T-cell (primary cell): Measurements from ENCODE around the gene PPP2R2B. TPM values are rescaled to one million over a fixed set of nuclear protein-coding genes. Genes with fewer than 3 reads are reported as not detected.
A peak's percentile ranks its signal among the peaks of the same experiment; 100 is the strongest.

Experiments
- ATAC-seq, 4 experiments: fragments of 200-7000 bp in 3 of 4; fragments of 150-1000 bp in 1 of 4; cut with Tn5 transposase; replicated peaks in 1 of 4; 1 replicate in 3 of 4; 2 replicates in 1 of 4; pipeline ENCODE4 v1.10.0; 2021; ENCODE audit warnings: moderate library complexity in 3 of 4, mild to moderate bottlenecking in 2 of 4, moderate number of reproducible peaks in 1 of 4
- CTCF ChIA-PET, 2 donors: fragments of 300-600 bp; sonication (Branson Sonifier 250); formaldehyde crosslinking; loops; one replicate each; lab custom pipeline; 2022; ENCODE audit warnings: antibody characterized with exemption in 2 of 2; lab: Charles Lee
- POLR2A ChIA-PET, 2 donors: fragments of 300-600 bp; sonication (Branson Sonifier 250); formaldehyde crosslinking; loops; one replicate each; lab custom pipeline; 2022; ENCODE audit warnings: antibody characterized with exemption in 2 of 2; lab: Charles Lee
- DNase-seq, 35 experiments: peaks; one replicate each; pipeline versions ENCODE4 v3.0.0 to v3.0.0-alpha.2; 2013 to 2023
- H3K27ac ChIP-seq: one replicate; pipeline ENCODE4 v1.5.1; 2013; ENCODE audit warnings: low read length
- H3K27me3 ChIP-seq, 2 experiments: replicated peaks in 1 of 2; 1 replicate in 1 of 2; 2 replicates in 1 of 2; pipeline versions ENCODE4 v1.6.1 to v1.7.0; 2013; ENCODE audit warnings: low read length in 1 of 2, mixed read lengths in 1 of 2; ENCODE audit not compliant: control insufficient read depth in 2 of 2, insufficient read depth in 2 of 2; ENCODE audit errors: extremely low read depth in 1 of 2
- H3K36me3 ChIP-seq, 2 donors: 1 replicate in 1 of 2; 2 replicates in 1 of 2; pipeline versions ENCODE4 v1.6.1 to v1.7.0; 2013; ENCODE audit warnings: low read length in 1 of 2; ENCODE audit not compliant: control insufficient read depth in 2 of 2, insufficient read depth in 1 of 2; ENCODE audit errors: extremely low read depth in 1 of 2
- H3K4me1 ChIP-seq, 2 experiments: 1 replicate in 1 of 2; 2 replicates in 1 of 2; pipeline versions ENCODE4 v1.6.1 to v1.7.0; 2013; ENCODE audit warnings: low read length in 2 of 2, mixed read lengths in 1 of 2; ENCODE audit not compliant: insufficient read depth in 2 of 2, control insufficient read depth in 1 of 2; ENCODE audit errors: extremely low read depth in 1 of 2
- H3K4me3 ChIP-seq, 2 donors: 1 replicate in 1 of 2; 2 replicates in 1 of 2; pipeline versions ENCODE4 v1.5.1 to v1.7.0; 2013; ENCODE audit warnings: mild to moderate bottlenecking in 2 of 2, low read length in 1 of 2, moderate library complexity in 1 of 2; ENCODE audit not compliant: control insufficient read depth in 1 of 2; ENCODE audit errors: extremely low read depth in 1 of 2
- H3K9me3 ChIP-seq: 2 replicates; pipeline ENCODE4 v1.7.0; 2013
- H3K27ac Mint-ChIP-seq, 2 donors: one replicate each; pipeline ENCODE4 v1.8.0; 2020 to 2021; ENCODE audit warnings: mild to moderate bottlenecking in 2 of 2, mixed read lengths in 2 of 2
- H3K27me3 Mint-ChIP-seq, 2 donors: one replicate each; pipeline ENCODE4 v1.8.0; 2021 to 2022; ENCODE audit warnings: mixed read lengths in 2 of 2
- H3K36me3 Mint-ChIP-seq: one replicate; pipeline ENCODE4 v1.8.0; 2021; ENCODE audit warnings: mixed read lengths
- H3K4me1 Mint-ChIP-seq, 3 donors: one replicate each; pipeline ENCODE4 v1.8.0; 2020 to 2022; ENCODE audit warnings: mixed read lengths in 3 of 3, mild to moderate bottlenecking in 1 of 3
- H3K4me3 Mint-ChIP-seq, 3 donors: one replicate each; pipeline ENCODE4 v1.8.0; 2020 to 2022; ENCODE audit warnings: mild to moderate bottlenecking in 3 of 3, mixed read lengths in 3 of 3, moderate library complexity in 3 of 3
- H3K9me3 Mint-ChIP-seq, 3 donors: one replicate each; pipeline ENCODE4 v1.8.0; 2020 to 2022; ENCODE audit warnings: mixed read lengths in 3 of 3
- WGBS: methylation state at CpG from one replicate; pipeline ENCODE4 v1.1.5; 2013; ENCODE audit warnings: missing lambda C conversion rate; ENCODE audit not compliant: insufficient coverage; 5-methylcytosine and 5-hydroxymethylcytosine counted together
- total RNA-seq, 35 experiments: library from RNA in 6 of 35; stranded (reverse) in 6 of 35; fragments of 120-200 nt in 1 of 35; gene quantifications; one replicate each; pipeline versions ENCODE4 v1.2.1 to v1.2.4 and lab custom pipeline; 2013 to 2026

Gene PPP2R2B
- total RNA-seq, 5 donors from 2014 or later (not counting 1 experiment from before 2014, with no cell fraction given) = 1.5 to 10.6 (median 4.8) TPM

GRCh38 chr5:146880966-146881365 is 2.4 kb upstream of the PPP2R2B start:
- POLR2A ChIA-PET = no interaction called here
- 75% methylated on average over 1 of the region's 7 CpGs for WGBS
- H3K9me3 Mint-ChIP-seq = no peaks in the 10 kb centered on the region
- no peaks in the 10 kb centered on the region for H3K36me3 Mint-ChIP-seq
- peaks cover 0 to 23% of the 10 kb centered on the region in 2 experiments for H3K4me1 ChIP-seq
- ATAC-seq (no peak), DNase-seq (no peak)
- CTCF ChIA-PET = no interaction called here
- H3K36me3 ChIP-seq = no peaks in the 10 kb centered on the region
- peaks cover 18 to 21% (median 18%) of the 10 kb centered on the region in 3 donors for H3K4me1 Mint-ChIP-seq
- no peak overlapping the region for H3K27ac ChIP-seq
- no peak overlapping the region for H3K4me3 Mint-ChIP-seq
- peaks cover 10 to 12% of the 10 kb centered on the region in 2 experiments for H3K27me3 ChIP-seq
- H3K4me3 ChIP-seq = no peak overlapping the region
- H3K27ac Mint-ChIP-seq = no peak overlapping the region
- H3K27me3 Mint-ChIP-seq = peaks cover 11 to 38% of the 10 kb centered on the region in 2 donors
- no peaks in the 10 kb centered on the region for H3K9me3 ChIP-seq

GRCh38 chr5:146877783-146878475 is 628 bp downstream of the PPP2R2B start:
- peak overlapping the region; percentile 69 to 74 for H3K4me3 ChIP-seq

GRCh38 chr5:146877178-146877681 is 1.3 kb downstream of the PPP2R2B start:
- 3% methylated on average over 6 of the region's 14 CpGs for WGBS
- Mint-ChIP-seq H3K4me1 (peaks cover 22 to 29% (median 26%) of the 10 kb centered on the region in 3 donors), H3K4me3 (peak overlapping the region; percentile 86 to 92 (median 89)), H3K27ac (peak overlapping the region; percentile 24 to 55), H3K36me3 (peaks cover 4% of the 10 kb centered on the region), H3K27me3 (peaks cover 5 to 42% of the 10 kb centered on the region in 2 donors), H3K9me3 (no peaks in the 10 kb centered on the region)
- ChIA-PET CTCF (no interaction called here), POLR2A (no interaction called here)
- peak in 3 of 4 experiments; percentile 12 to 36 (median 15) for ATAC-seq
- Histone ChIP-seq H3K4me1 (peaks cover 0 to 23% of the 10 kb centered on the region in 2 experiments), H3K4me3 (peak overlapping the region; percentile 69 to 74), H3K36me3 (no peaks in the 10 kb centered on the region), H3K9me3 (no peaks in the 10 kb centered on the region), H3K27me3 (peaks cover 12 to 17% of the 10 kb centered on the region in 2 experiments), H3K27ac (no peak overlapping the region)
- DNase-seq = peak in 4 of 35 experiments; percentile 0 to 19 (median 5)

More at GRCh38 chr5:146877783-146878475, 628 bp downstream of the PPP2R2B start:
- no peaks in the 10 kb centered on the region for H3K9me3 Mint-ChIP-seq
- H3K4me3 Mint-ChIP-seq = peak overlapping the region; percentile 86 to 92 (median 89)
- ChIA-PET CTCF (interaction anchor here (0.7 to 1.3 kb wide), 2 partner anchors 17 to 115 kb away, joined by 3 to 5 read pairs; no protein-coding TSS in a partner anchor), POLR2A (no interaction called here)
- DNase-seq = peak in 21 of 35 experiments; percentile 1 to 43 (median 9)
- Histone ChIP-seq H3K4me1 (peaks cover 0 to 23% of the 10 kb centered on the region in 2 experiments), H3K9me3 (no peaks in the 10 kb centered on the region), H3K27ac (peak overlapping the region; percentile 2), H3K27me3 (peaks cover 12 to 17% of the 10 kb centered on the region in 2 experiments), H3K36me3 (no peaks in the 10 kb centered on the region)
- ATAC-seq = peak; percentile 43 to 52 (median 47)
- H3K27ac Mint-ChIP-seq = peak overlapping the region in 1 of 2 donors; percentile 56
- peaks cover 5 to 42% of the 10 kb centered on the region in 2 donors for H3K27me3 Mint-ChIP-seq
- peaks cover 22 to 29% (median 26%) of the 10 kb centered on the region in 3 donors for H3K4me1 Mint-ChIP-seq
- H3K36me3 Mint-ChIP-seq = peaks cover 4% of the 10 kb centered on the region
- under 1% methylated on average over 43 of the region's 59 CpGs for WGBS

GRCh38 chr5:146873186-146873917 is 5.2 kb downstream of the PPP2R2B start:
- DNase-seq (no peak), ATAC-seq (no peak)
- H3K4me1 Mint-ChIP-seq = peaks cover 18 to 21% (median 19%) of the 10 kb centered on the region in 3 donors
- 100% methylated on average over 7 of the region's 7 CpGs for WGBS
- H3K4me1 ChIP-seq = peaks cover 0 to 12% of the 10 kb centered on the region in 2 experiments
- H3K9me3 ChIP-seq = no peaks in the 10 kb centered on the region
- ChIA-PET CTCF (no interaction called here), POLR2A (interaction anchor here in 1 of 2 donors (0.7 kb wide), 1 partner anchor 326 kb away, joined by 3 read pairs; no protein-coding TSS in a partner anchor)
- H3K27me3 Mint-ChIP-seq = peaks cover 2 to 25% of the 10 kb centered on the region in 2 donors
- H3K27ac ChIP-seq = no peak overlapping the region
- H3K27ac Mint-ChIP-seq = no peak overlapping the region
- H3K4me3 Mint-ChIP-seq = no peak overlapping the region
- H3K4me3 ChIP-seq = no peak overlapping the region
- peaks cover 7 to 8% of the 10 kb centered on the region in 2 experiments for H3K27me3 ChIP-seq
- H3K36me3 ChIP-seq = no peaks in the 10 kb centered on the region
- peaks cover 4% of the 10 kb centered on the region for H3K36me3 Mint-ChIP-seq
- no peaks in the 10 kb centered on the region for H3K9me3 Mint-ChIP-seq

- Mint-ChIP-seq H3K4me1 (peaks cover 15 to 20% (median 19%) of the 10 kb centered on the region in 3 donors), H3K27me3 (peaks cover 0 to 25% of the 10 kb centered on the region in 2 donors), H3K36me3 (peaks cover 4% of the 10 kb centered on the region), H3K27ac (no peak overlapping the region), H3K4me3 (no peak overlapping the region), H3K9me3 (no peaks in the 10 kb centered on the region)
- CTCF ChIA-PET = no interaction called here
- no peak for ATAC-seq
- DNase-seq = no peak
- peaks cover 0 to 4% of the 10 kb centered on the region in 2 experiments for H3K4me1 ChIP-seq
- no peak overlapping the region for H3K27ac ChIP-seq
- H3K9me3 ChIP-seq = no peaks in the 10 kb centered on the region
- 83% methylated on average over 1 of the region's 1 CpG for WGBS
- no peaks in the 10 kb centered on the region for H3K36me3 ChIP-seq
- peaks cover under 1 to 7% of the 10 kb centered on the region in 2 experiments for H3K27me3 ChIP-seq
- POLR2A ChIA-PET = no interaction called here
- H3K4me3 ChIP-seq = no peak overlapping the region
Observed at GRCh38 chr5:146872188-146872587, 6.4 kb downstream of the PPP2R2B start.
